ENCODE data around the gene BOK.

The BOK gene

DNA sequence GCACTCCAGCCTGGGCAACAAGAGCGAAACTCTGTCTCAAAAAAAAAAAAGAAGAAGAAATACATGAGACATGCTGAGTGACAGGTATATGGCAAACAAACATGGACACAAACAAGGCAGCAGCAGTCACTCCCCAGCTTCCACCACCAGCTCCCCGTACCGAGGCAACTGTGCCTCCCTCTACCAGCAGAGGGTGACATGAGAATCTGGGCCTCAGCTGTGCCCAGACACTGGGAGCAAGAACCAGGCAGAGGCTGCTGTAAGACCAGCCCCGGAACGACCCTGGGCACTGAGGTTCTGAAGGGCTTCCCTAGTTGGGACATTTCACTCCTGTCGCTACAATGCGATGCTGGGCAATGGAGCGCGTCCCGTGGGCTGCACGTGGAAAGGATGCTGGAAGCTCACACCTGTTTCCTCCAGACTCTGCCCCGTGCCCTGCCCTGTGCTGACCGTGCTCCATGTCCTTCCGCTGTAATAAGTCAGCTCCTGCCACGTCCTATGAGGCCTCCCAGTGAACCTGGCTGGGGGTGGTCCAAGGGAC, 37.1 kb downstream of the BOK start:
- no peaks in the 10 kb centered on the region for H3K9me3 ChIP-seq
- H3K4me3 ChIP-seq (ENCODE audit: low read depth in 1 of 2, low read length in 1 of 2), result no peak overlapping the region
- no peaks in the 10 kb centered on the region for H3K4me1 ChIP-seq (ENCODE audit: control insufficient read depth in 1 of 2, insufficient read depth in 1 of 2, low read depth in 1 of 2, low read length in 1 of 2)
- no peak overlapping the region for H3K27ac ChIP-seq
- H3K27me3 ChIP-seq, result no peaks in the 10 kb centered on the region
- peaks cover 28% of the 10 kb centered on the region for H3K36me3 ChIP-seq
- TF ChIP-seq, protein P1, sequence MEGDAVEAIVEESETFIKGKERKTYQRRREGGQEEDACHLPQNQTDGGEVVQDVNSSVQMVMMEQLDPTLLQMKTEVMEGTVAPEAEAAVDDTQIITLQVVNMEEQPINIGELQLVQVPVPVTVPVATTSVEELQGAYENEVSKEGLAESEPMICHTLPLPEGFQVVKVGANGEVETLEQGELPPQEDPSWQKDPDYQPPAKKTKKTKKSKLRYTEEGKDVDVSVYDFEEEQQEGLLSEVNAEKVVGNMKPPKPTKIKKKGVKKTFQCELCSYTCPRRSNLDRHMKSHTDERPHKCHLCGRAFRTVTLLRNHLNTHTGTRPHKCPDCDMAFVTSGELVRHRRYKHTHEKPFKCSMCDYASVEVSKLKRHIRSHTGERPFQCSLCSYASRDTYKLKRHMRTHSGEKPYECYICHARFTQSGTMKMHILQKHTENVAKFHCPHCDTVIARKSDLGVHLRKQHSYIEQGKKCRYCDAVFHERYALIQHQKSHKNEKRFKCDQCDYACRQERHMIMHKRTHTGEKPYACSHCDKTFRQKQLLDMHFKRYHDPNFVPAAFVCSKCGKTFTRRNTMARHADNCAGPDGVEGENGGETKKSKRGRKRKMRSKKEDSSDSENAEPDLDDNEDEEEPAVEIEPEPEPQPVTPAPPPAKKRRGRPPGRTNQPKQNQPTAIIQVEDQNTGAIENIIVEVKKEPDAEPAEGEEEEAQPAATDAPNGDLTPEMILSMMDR (IDR thresholded peaks at IDR 0.05), result no peak

- Histone ChIP-seq H3K27me3 (no peaks in the 10 kb centered on the region), H3K9me3 (no peaks in the 10 kb centered on the region), H3K4me3 (ENCODE audit: low read depth in 1 of 2, low read length in 1 of 2) (no peak overlapping the region), H3K36me3 (peaks cover 38% of the 10 kb centered on the region), H3K4me1 (ENCODE audit: control insufficient read depth in 1 of 2, insufficient read depth in 1 of 2, low read depth in 1 of 2, low read length in 1 of 2) (no peaks in the 10 kb centered on the region), H3K27ac (no peak overlapping the region)
- TF ChIP-seq, protein P1 (IDR thresholded peaks at IDR 0.05), result no peak
Measured at GRCh38 chr2:241597561-241597960, 39.0 kb downstream of the BOK start.

DNA sequence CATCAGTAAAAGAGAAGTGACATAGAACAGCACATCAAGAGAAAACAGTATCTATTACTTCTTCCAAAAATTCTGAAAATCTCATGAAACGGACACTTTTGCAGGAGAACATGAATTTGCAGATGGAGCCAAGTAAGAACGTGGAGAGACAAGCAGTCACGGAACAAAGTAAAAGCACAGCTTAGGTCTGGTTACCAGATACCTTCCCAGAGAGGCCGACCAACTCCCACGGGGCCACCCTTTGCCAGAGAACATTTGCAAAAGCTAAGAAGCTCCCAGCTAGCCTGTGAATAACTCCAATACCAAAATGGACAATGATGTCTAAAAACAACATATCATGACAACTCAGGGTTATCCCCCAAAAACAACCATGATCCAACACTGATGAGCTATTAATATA, 39.5 kb downstream of the BOK start:
- H3K36me3 ChIP-seq, result peaks cover 43% of the 10 kb centered on the region
- no peaks in the 10 kb centered on the region for H3K9me3 ChIP-seq

DNA sequence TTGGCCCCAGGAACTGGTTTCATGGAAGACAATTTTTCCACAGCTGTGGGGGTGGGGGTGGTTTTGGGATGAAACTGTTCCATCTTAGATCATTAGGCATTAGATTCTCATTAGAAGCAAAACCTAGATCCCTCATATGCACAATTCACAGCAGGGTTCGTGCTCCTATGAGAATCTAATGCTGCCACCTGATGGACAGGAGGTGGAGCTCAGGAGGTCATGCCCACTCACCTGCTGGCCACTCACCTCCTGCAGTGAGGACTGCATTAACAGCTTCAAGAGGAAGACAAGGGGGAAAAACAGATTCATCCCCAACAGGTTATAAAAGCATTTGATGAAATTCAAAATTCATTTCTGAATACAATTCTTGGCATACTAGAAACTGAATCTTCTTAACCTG, 39.9 kb downstream of the BOK start:
- Histone ChIP-seq H3K27me3 (no peaks in the 10 kb centered on the region), H3K9me3 (no peaks in the 10 kb centered on the region), H3K27ac (no peak overlapping the region), H3K4me3 (ENCODE audit: low read depth in 1 of 2, low read length in 1 of 2) (no peak overlapping the region), H3K4me1 (ENCODE audit: control insufficient read depth in 1 of 2, insufficient read depth in 1 of 2, low read depth in 1 of 2, low read length in 1 of 2) (no peaks in the 10 kb centered on the region), H3K36me3 (peaks cover 43% of the 10 kb centered on the region)
- TF ChIP-seq, protein P1 (IDR thresholded peaks at IDR 0.05), result no peak

More for the DNA sequence above, 39.5 kb downstream of the BOK start:
- no peak overlapping the region for H3K4me3 ChIP-seq (ENCODE audit: low read depth in 1 of 2, low read length in 1 of 2)
- no peak overlapping the region for H3K27ac ChIP-seq
- H3K4me1 ChIP-seq (ENCODE audit: control insufficient read depth in 1 of 2, insufficient read depth in 1 of 2, low read depth in 1 of 2, low read length in 1 of 2), result no peaks in the 10 kb centered on the region
- H3K27me3 ChIP-seq, result no peaks in the 10 kb centered on the region
- TF ChIP-seq, protein P1 (IDR thresholded peaks at IDR 0.05), result no peak

DNA sequence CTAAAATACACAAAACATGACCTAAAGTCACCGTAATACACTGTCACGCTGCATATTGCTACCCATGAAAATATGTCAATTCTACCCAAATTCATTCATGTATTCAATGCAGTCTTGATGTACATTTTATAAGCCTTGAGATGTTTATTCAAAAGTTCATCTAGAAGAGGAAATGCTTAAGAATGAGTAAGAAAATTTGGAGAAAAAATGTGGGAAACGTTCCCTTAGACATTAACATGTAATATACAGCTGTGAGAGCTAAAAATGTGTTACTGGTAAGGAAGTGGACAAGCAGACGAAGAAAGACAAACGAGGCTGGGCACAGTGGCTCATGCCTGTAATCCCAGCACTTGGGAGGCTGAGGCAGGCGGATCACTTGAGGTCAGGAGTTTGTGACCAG, 41.1 kb downstream of the BOK start:
- Histone ChIP-seq H3K4me1 (ENCODE audit: control insufficient read depth in 1 of 2, insufficient read depth in 1 of 2, low read depth in 1 of 2, low read length in 1 of 2) (no peaks in the 10 kb centered on the region), H3K4me3 (ENCODE audit: low read depth in 1 of 2, low read length in 1 of 2) (no peak overlapping the region), H3K9me3 (no peaks in the 10 kb centered on the region), H3K27ac (no peak overlapping the region), H3K36me3 (peaks cover 38% of the 10 kb centered on the region), H3K27me3 (no peaks in the 10 kb centered on the region)
- TF ChIP-seq, protein P1 (IDR thresholded peaks at IDR 0.05), result no peak

GRCh38 chr2:241601841-241602240, 43.3 kb downstream of the BOK start:
- TF ChIP-seq, protein P1 (IDR thresholded peaks at IDR 0.05), result no peak
- H3K27ac ChIP-seq, result no peak overlapping the region
- peaks cover 51% of the 10 kb centered on the region for H3K36me3 ChIP-seq
- no peaks in the 10 kb centered on the region for H3K4me1 ChIP-seq (ENCODE audit: control insufficient read depth in 1 of 2, insufficient read depth in 1 of 2, low read depth in 1 of 2, low read length in 1 of 2)
- no peaks in the 10 kb centered on the region for H3K9me3 ChIP-seq
- no peaks in the 10 kb centered on the region for H3K27me3 ChIP-seq
- no peak overlapping the region for H3K4me3 ChIP-seq (ENCODE audit: low read depth in 1 of 2, low read length in 1 of 2)
